MCF 10A (cell line): ENCODE data around the gene MDFIC. TPM values are rescaled to one million over a fixed set of nuclear protein-coding genes. Genes with fewer than 3 reads are reported as not detected.

Experiments
- BruUV-seq: library from RNA; stranded (reverse); fragments of 400-500 nt; replicated peaks from 2 replicates; lab custom pipeline; 2021; lab: Mats Ljungman, UMichigan
- CTCF ChIA-PET: fragments of 300-600 bp; sonication (Branson Sonifier 250); formaldehyde crosslinking; extraction: SDS; loops from one replicate; lab custom pipeline; 2021; ENCODE audit warnings: antibody characterized with exemption, inconsistent platforms; lab: Yijun Ruan, JAX
- POLR2A ChIA-PET: fragments of 300-600, 350-650 bp; sonication (Branson Sonifier 250); formaldehyde crosslinking; extraction: SDS; loops from one replicate; lab custom pipeline; 2020; ENCODE audit warnings: antibody characterized with exemption, inconsistent platforms; lab: Yijun Ruan, JAX
- DNase-seq: peaks from one replicate; pipeline ENCODE4 v3.0.0-alpha.2; 2018; ENCODE audit not compliant: unreplicated experiment
- H3K27ac Mint-ChIP-seq: one replicate; pipeline ENCODE4 v1.8.0; 2022; ENCODE audit warnings: mild to moderate bottlenecking, low read depth, mixed read lengths; ENCODE audit not compliant: unreplicated experiment
- H3K27me3 Mint-ChIP-seq: one replicate; pipeline ENCODE4 v1.8.0; 2022; ENCODE audit warnings: mixed read lengths; ENCODE audit not compliant: insufficient read depth, unreplicated experiment
- H3K36me3 Mint-ChIP-seq: one replicate; pipeline ENCODE4 v1.8.0; 2022; ENCODE audit warnings: mild to moderate bottlenecking, moderate library complexity, mixed read lengths; ENCODE audit not compliant: insufficient read depth, unreplicated experiment
- H3K4me1 Mint-ChIP-seq: one replicate; pipeline ENCODE4 v1.8.0; 2022; ENCODE audit warnings: mixed read lengths; ENCODE audit not compliant: insufficient read depth, unreplicated experiment
- H3K4me3 Mint-ChIP-seq: one replicate; pipeline ENCODE4 v1.8.0; 2022; ENCODE audit warnings: mild to moderate bottlenecking, moderate library complexity, mixed read lengths; ENCODE audit not compliant: unreplicated experiment
- H3K9me3 Mint-ChIP-seq: one replicate; pipeline ENCODE4 v1.8.0; 2022; ENCODE audit warnings: mixed read lengths; ENCODE audit not compliant: unreplicated experiment
- intact Hi-C: fragments of 100-400 bp; cut with micrococcal nuclease; formaldehyde crosslinking; loops from 2 replicates; pipeline ENCODE4 v1.14.1; 2022
- total RNA-seq: library from RNA; stranded (reverse); gene quantifications from 2 replicates; pipeline ENCODE4 v1.2.3, GENCODE V29; 2022
- TF ChIP-seq, protein P1 (sequence below): fragments of 200-600 bp; IDR thresholded peaks from one replicate; pipeline ENCODE4 v1.8.0; 2022; ENCODE audit warnings: antibody characterized with exemption, mild to moderate bottlenecking; ENCODE audit not compliant: unreplicated experiment

The MDFIC gene
- total RNA-seq, 1 experiment from 2014 or later, result 7.8 TPM

- TF ChIP-seq, protein P1, sequence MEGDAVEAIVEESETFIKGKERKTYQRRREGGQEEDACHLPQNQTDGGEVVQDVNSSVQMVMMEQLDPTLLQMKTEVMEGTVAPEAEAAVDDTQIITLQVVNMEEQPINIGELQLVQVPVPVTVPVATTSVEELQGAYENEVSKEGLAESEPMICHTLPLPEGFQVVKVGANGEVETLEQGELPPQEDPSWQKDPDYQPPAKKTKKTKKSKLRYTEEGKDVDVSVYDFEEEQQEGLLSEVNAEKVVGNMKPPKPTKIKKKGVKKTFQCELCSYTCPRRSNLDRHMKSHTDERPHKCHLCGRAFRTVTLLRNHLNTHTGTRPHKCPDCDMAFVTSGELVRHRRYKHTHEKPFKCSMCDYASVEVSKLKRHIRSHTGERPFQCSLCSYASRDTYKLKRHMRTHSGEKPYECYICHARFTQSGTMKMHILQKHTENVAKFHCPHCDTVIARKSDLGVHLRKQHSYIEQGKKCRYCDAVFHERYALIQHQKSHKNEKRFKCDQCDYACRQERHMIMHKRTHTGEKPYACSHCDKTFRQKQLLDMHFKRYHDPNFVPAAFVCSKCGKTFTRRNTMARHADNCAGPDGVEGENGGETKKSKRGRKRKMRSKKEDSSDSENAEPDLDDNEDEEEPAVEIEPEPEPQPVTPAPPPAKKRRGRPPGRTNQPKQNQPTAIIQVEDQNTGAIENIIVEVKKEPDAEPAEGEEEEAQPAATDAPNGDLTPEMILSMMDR, result no peak
- no TSS peak for BruUV-seq
- Mint-ChIP-seq H3K9me3 (no peaks in the 10 kb centered on the region), H3K27me3 (no peaks in the 10 kb centered on the region), H3K36me3 (no peaks in the 10 kb centered on the region), H3K27ac (no peak overlapping the region), H3K4me3 (no peak overlapping the region), H3K4me1 (peaks cover 23% of the 10 kb centered on the region)
- intact Hi-C loops, result no loop called here
- no peak for DNase-seq
- ChIA-PET POLR2A (no interaction called here), CTCF (no interaction called here)
Observed at GRCh38 chr7:114976666-114977065, 54.8 kb downstream of the MDFIC start.

DNA sequence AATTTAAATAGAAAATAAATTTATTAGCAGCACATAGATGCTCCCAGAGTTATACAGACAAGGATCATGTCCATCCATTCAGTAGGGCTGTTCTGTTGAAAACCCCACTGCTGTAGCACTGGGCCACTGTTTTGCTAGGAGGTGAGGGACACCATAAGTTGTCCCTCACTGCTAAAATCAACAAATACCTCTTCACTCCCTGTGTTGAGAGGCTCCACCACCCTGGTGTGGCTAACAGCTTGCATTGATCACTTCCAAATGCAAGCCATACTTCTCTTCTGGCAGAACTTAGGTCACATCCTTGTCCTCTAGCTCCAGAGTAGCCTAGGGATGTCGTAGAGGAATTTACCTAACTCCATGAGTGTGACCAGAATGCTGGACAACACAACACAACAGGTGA lies 55.4 kb downstream of the MDFIC start:
- CTCF ChIA-PET, result no interaction called here
- H3K27ac Mint-ChIP-seq, result no peak overlapping the region

DNA sequence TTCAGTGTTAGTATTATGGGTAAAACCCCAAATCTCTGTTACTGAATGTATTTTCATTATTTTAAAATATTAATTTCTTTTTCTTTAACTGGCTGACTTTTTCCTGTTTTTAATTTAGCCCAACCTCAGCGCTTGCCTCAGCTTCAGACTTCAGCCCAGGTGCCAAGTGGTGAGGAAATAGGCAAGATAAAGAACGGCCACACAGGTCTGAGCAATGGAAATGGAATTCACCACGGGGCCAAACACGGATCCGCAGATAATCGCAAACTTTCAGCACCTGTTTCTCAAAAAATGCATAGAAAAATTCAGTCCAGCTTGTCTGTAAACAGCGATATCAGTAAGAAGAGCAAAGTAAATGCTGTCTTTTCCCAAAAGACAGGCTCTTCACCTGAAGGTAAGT lies 57.5 kb downstream of the MDFIC start:
- Mint-ChIP-seq H3K4me1 (peaks cover 13% of the 10 kb centered on the region), H3K4me3 (no peak overlapping the region), H3K9me3 (no peaks in the 10 kb centered on the region), H3K36me3 (no peaks in the 10 kb centered on the region), H3K27ac (no peak overlapping the region), H3K27me3 (no peaks in the 10 kb centered on the region)
- POLR2A ChIA-PET, result no interaction called here
- DNase-seq, result peak; percentile 76
- intact Hi-C loops, result no loop called here
- CTCF ChIA-PET, result interaction anchor here (1.0 kb wide), 1 partner anchor 17 kb away, joined by 3 read pairs; no protein-coding TSS in a partner anchor
- no TSS peak for BruUV-seq
- TF ChIP-seq, protein P1, result no peak

More for the DNA sequence above, 55.4 kb downstream of the MDFIC start:
- Mint-ChIP-seq H3K27me3 (no peaks in the 10 kb centered on the region), H3K36me3 (no peaks in the 10 kb centered on the region), H3K4me1 (peaks cover 23% of the 10 kb centered on the region), H3K4me3 (no peak overlapping the region), H3K9me3 (no peaks in the 10 kb centered on the region)
- no peak for DNase-seq
- TF ChIP-seq, protein P1, result no peak
- POLR2A ChIA-PET, result interaction anchor here (0.5 kb wide), 1 partner anchor 20 kb away, joined by 3 read pairs; no protein-coding TSS in a partner anchor
- no TSS peak for BruUV-seq
- intact Hi-C loops, result no loop called here

DNA sequence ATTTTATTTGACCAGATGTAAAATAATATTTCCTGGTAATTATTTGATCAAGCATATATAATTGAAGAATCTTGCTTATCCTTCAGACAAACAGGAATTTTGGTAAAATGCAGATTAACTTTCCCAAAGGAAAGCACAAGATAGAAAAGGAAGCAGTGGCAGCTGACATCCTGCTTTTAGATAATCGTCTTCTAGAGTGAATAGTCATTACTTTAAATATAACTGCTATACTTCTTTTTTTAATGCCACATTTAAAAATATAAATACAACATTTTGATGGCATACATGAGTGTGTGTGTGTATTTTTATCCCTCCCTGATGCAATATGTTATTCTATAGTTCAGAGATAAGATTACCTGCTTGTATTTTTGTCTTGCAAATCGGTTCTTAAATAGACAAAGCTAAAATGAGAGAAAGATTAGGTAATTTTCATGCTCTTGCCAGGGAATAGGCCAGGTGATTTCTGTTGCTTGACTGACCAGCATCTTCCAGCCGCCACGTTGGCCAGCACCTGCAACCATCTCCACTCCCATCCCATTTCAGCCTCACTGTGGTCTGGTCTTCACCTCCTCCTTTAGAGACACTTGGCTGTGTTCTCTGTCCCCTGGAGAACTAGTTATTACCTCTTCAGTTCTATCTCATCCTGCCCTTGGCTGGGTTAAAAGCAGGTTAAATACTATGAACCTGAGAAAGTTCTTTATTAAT lies 58.1 kb downstream of the MDFIC start:
- intact Hi-C loops, result no loop called here
- CTCF ChIA-PET, result interaction anchor here (1.0 kb wide), 1 partner anchor 17 kb away, joined by 3 read pairs; no protein-coding TSS in a partner anchor
- Mint-ChIP-seq H3K27me3 (no peaks in the 10 kb centered on the region), H3K9me3 (no peaks in the 10 kb centered on the region), H3K27ac (no peak overlapping the region), H3K4me1 (peaks cover 13% of the 10 kb centered on the region), H3K4me3 (no peak overlapping the region), H3K36me3 (no peaks in the 10 kb centered on the region)
- DNase-seq, result no peak
- TF ChIP-seq, protein P1, result no peak
- no TSS peak for BruUV-seq
- POLR2A ChIA-PET, result no interaction called here
